ENCODE data around the gene PDE4A. TPM values are rescaled to one million over a fixed set of nuclear protein-coding genes. Genes with fewer than 3 reads are reported as not detected.

The PDE4A gene
- polyA plus RNA-seq, 10 donors: 2.9 to 4.8 (median 3.9) TPM

GRCh38 chr19:10508036-10508435 lies 87.7 kb downstream of the PDE4A start:
- DNase-seq: no peak

GRCh38 chr19:10508707-10509106 lies 88.4 kb downstream of the PDE4A start:
- DNase-seq: no peak

- peak in 1 of 3 donors; percentile 25 for DNase-seq
Observed at GRCh38 chr19:10510301-10510802, 90.0 kb downstream of the PDE4A start.

- DNase-seq: no peak
Observed at GRCh38 chr19:10513223-10513622, 92.9 kb downstream of the PDE4A start.

GRCh38 chr19:10514211-10515145 lies 94.1 kb downstream of the PDE4A start:
- peak in 1 of 3 donors; percentile 29 for DNase-seq

GRCh38 chr19:10516064-10516385 lies 95.7 kb downstream of the PDE4A start:
- no peak for DNase-seq

GRCh38 chr19:10516671-10517286 lies 96.4 kb downstream of the PDE4A start:
- peak in 1 of 3 donors; percentile 17 for DNase-seq

- DNase-seq: peak in 1 of 3 donors; percentile 36
Observed at GRCh38 chr19:10517361-10517759, 97.0 kb downstream of the PDE4A start, which contains the start of gene S1PR5. Gene S1PR5 (minus strand): TSS chr19:10517447. CDS start chr19:10515011, 2,436 bp downstream.

- DNase-seq: peak in 1 of 3 donors; percentile 45
Observed at GRCh38 chr19:10517760-10518443, 97.6 kb downstream of the PDE4A start.

- no peak for DNase-seq
Observed at GRCh38 chr19:10518444-10519361, 98.4 kb downstream of the PDE4A start.

Other genes starting within 250 kb of the PDE4A start
- gene DNMT1, start 225.6 kb upstream of the PDE4A start, polyA plus RNA-seq (ENCODE audit: insufficient read length in 10 of 10): 10 to 100 TPM; 56.0 to 95.6 (median 69.8) TPM
- gene S1PR2, start 189.2 kb upstream of the PDE4A start, polyA plus RNA-seq (ENCODE audit: insufficient read length in 10 of 10): 10 to 100 TPM in 9 of 10 donors, 1 to 10 TPM in 1; 8.9 to 16.5 (median 13.1) TPM
- gene MRPL4, start 168.3 kb upstream of the PDE4A start, polyA plus RNA-seq (ENCODE audit: insufficient read length in 10 of 10): 10 to 100 TPM; 21.8 to 39.6 (median 30.0) TPM
- 10 to 100 TPM in 2 of 10 donors, 1 to 10 TPM in 8; 5.9 to 11.8 (median 7.3) TPM for gene ICAM1, start 149.4 kb upstream of the PDE4A start, polyA plus RNA-seq (ENCODE audit: insufficient read length in 10 of 10)
- gene ICAM4, start 133.6 kb upstream of the PDE4A start, polyA plus RNA-seq (ENCODE audit: insufficient read length in 10 of 10): under 1 TPM; 0.21 to 0.82 (median 0.36) TPM
- under 1 TPM in 9 of 10 donors, not detected in 1; 0.07 to 0.28 (median 0.15) TPM for gene ICAM5, start 130.6 kb upstream of the PDE4A start, polyA plus RNA-seq (ENCODE audit: insufficient read length in 10 of 10)
- 1 to 10 TPM; 1.7 to 6.1 (median 2.9) TPM for gene ZGLP1, start 110.7 kb upstream of the PDE4A start, polyA plus RNA-seq (ENCODE audit: insufficient read length in 10 of 10)
- gene FDX2, start 104.5 kb upstream of the PDE4A start, polyA plus RNA-seq (ENCODE audit: insufficient read length in 10 of 10): 10 to 100 TPM; 10.8 to 18.1 (median 14.8) TPM
- 10 to 100 TPM in 8 of 10 donors, 1 to 10 TPM in 2; 9.4 to 21.1 (median 15.0) TPM for gene RAVER1, start 87.0 kb upstream of the PDE4A start, polyA plus RNA-seq (ENCODE audit: insufficient read length in 10 of 10)
- gene ICAM3, start 80.9 kb upstream of the PDE4A start, polyA plus RNA-seq (ENCODE audit: insufficient read length in 10 of 10): 10 to 100 TPM in 1 of 10 donors, 1 to 10 TPM in 9; 4.5 to 15.8 (median 6.0) TPM
- 10 to 100 TPM; 49.2 to 99.2 (median 62.8) TPM for gene TYK2, start 40.0 kb upstream of the PDE4A start, polyA plus RNA-seq (ENCODE audit: insufficient read length in 10 of 10)
- gene CDC37, start 17.0 kb upstream of the PDE4A start, polyA plus RNA-seq (ENCODE audit: insufficient read length in 10 of 10): 100 to 1,000 TPM; 104 to 142 (median 124) TPM
- gene KEAP1, start 82.8 kb downstream of the PDE4A start, polyA plus RNA-seq (ENCODE audit: insufficient read length in 10 of 10): 10 to 100 TPM; 57.9 to 73.5 (median 65.2) TPM
- 1 to 10 TPM in 9 of 10 donors, under 1 TPM in 1; 0.95 to 2.9 (median 1.2) TPM for gene S1PR5, start 96.9 kb downstream of the PDE4A start, polyA plus RNA-seq (ENCODE audit: insufficient read length in 10 of 10)
- gene ATG4D, start 123.4 kb downstream of the PDE4A start, polyA plus RNA-seq (ENCODE audit: insufficient read length in 10 of 10): 10 to 100 TPM; 15.1 to 25.3 (median 20.6) TPM
- 10 to 100 TPM; 15.6 to 27.9 (median 22.0) TPM for gene KRI1, start 145.5 kb downstream of the PDE4A start, polyA plus RNA-seq (ENCODE audit: insufficient read length in 10 of 10)
- 10 to 100 TPM; 13.6 to 22.3 (median 15.5) TPM for gene CDKN2D, start 148.4 kb downstream of the PDE4A start, polyA plus RNA-seq (ENCODE audit: insufficient read length in 10 of 10)
- gene AP1M2, start 166.8 kb downstream of the PDE4A start, polyA plus RNA-seq (ENCODE audit: insufficient read length in 10 of 10): 1 to 10 TPM in 2 of 10 donors, under 1 TPM in 4, not detected in 4; 0.23 to 2.9 (median 0.43) TPM
- gene SLC44A2, start 205.0 kb downstream of the PDE4A start, polyA plus RNA-seq (ENCODE audit: insufficient read length in 10 of 10): 100 to 1,000 TPM; 112 to 146 (median 132) TPM
- 100 to 1,000 TPM; 126 to 193 (median 157) TPM for gene ILF3, start 233.8 kb downstream of the PDE4A start, polyA plus RNA-seq (ENCODE audit: insufficient read length in 10 of 10)